ENCODE measurements around the gene FKBP7. TPM values are rescaled to one million over a fixed set of nuclear protein-coding genes. Genes with fewer than 3 reads are reported as not detected.
"Not testable (repeated sequence)": the region's sequence is repeated elsewhere in the genome, so short reads cannot be mapped to it uniquely, and the experiment has no call there.

The FKBP7 gene
- total RNA-seq, 1 experiment from 2014 or later: 4.8 TPM

DNA sequence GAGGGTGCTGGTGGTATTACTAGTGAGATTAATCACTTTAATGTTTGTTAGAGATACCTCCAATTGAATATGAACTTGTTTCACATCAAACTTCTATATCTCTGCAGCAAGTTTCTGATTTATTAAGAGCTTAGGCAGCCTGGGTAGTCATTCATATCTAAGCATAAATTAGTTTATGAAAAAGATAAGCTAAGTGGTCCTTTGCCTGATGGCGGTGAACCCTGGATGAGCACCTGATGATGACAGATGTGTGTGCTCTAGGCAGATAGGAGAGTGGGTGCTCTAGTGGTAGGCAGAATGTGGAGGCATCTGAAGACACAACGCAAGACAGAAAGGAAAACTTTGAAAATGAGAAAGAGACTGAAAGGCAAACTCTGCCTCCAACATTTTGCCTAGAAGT, 5.0 kb downstream of the FKBP7 start:
- no peak overlapping the region for H3K27ac ChIP-seq (ENCODE audit: insufficient read length, low read depth, low read length)

GRCh38 chr2:178471313-178471712, 7.1 kb downstream of the FKBP7 start:
- not testable (repeated sequence) for H3K27me3 Mint-ChIP-seq (ENCODE audit: low read depth); H3K4me1 ChIP-seq (ENCODE audit: insufficient read depth, low read length); H3T11ph ChIP-seq (ENCODE audit: low read length); H3K79me2 ChIP-seq (ENCODE audit: insufficient read depth, low read length); H3K4me3 Mint-ChIP-seq; H3K18ac ChIP-seq (ENCODE audit: insufficient read length, low read depth, low read length); H2BK120ac ChIP-seq (ENCODE audit: low read depth, low read length, poor library complexity, severe bottlenecking); H4K20me1 ChIP-seq (ENCODE audit: control insufficient read depth, insufficient read depth, insufficient read length); H3K4ac ChIP-seq (ENCODE audit: low read depth, low read length); H3K36me3 Mint-ChIP-seq (ENCODE audit: insufficient read depth in 1 of 3, low read depth in 3 of 3); H2BK5ac ChIP-seq (ENCODE audit: insufficient read length, low read length); H2BK20ac ChIP-seq (ENCODE audit: low read depth, low read length, poor library complexity, severe bottlenecking); H3K56ac ChIP-seq (ENCODE audit: insufficient read length, low read depth, low read length); H2AFZ ChIP-seq (ENCODE audit: low read length); H3K4me1 Mint-ChIP-seq; H3K27ac Mint-ChIP-seq; H3K9me3 Mint-ChIP-seq; H3K9ac ChIP-seq (ENCODE audit: extremely low read depth, insufficient read length, low read length); H2BK12ac ChIP-seq (ENCODE audit: insufficient read length, low read depth, low read length); H3K14ac ChIP-seq (ENCODE audit: insufficient read depth, low read length); H3K4me2 ChIP-seq (ENCODE audit: insufficient read depth, insufficient read length, low read length); H3K23me2 ChIP-seq (ENCODE audit: insufficient read length, low read depth, low read length, poor library complexity, severe bottlenecking); H4K8ac ChIP-seq (replicated peaks; ENCODE audit: insufficient read length, low read depth, low read length); H2BK15ac ChIP-seq (ENCODE audit: low read depth, low read length); H3K27me3 ChIP-seq (ENCODE audit: insufficient read depth, low read length); H3K79me1 ChIP-seq (ENCODE audit: insufficient read depth, low read depth, low read length, poor library complexity, severe bottlenecking); DNase-seq; H2AK5ac ChIP-seq (ENCODE audit: insufficient read length, low read length); H4K5ac ChIP-seq (ENCODE audit: insufficient read length, low read depth, low read length); H3K27ac ChIP-seq (ENCODE audit: insufficient read length, low read depth, low read length); H4K91ac ChIP-seq (ENCODE audit: insufficient read length, low read depth, low read length); H3K23ac ChIP-seq (ENCODE audit: insufficient read length, low read depth, low read length); H3K9me3 ChIP-seq (ENCODE audit: control insufficient read depth, low read depth, low read length)
- no CpG with 5 or more reads among the region's 5 CpGs for WGBS (ENCODE audit: extremely low coverage, insufficient read length, low lambda C conversion rate)

More for the DNA sequence above, 5.0 kb downstream of the FKBP7 start:
- H3K9ac ChIP-seq (ENCODE audit: extremely low read depth, insufficient read length, low read length): no peak overlapping the region
- Mint-ChIP-seq H3K4me1 (0 out of 4 replicates have a peak, but pooled peaks cover 0 to 4% of the 10 kb centered on the region in 2 experiments), H3K4me3 (no peak overlapping the region), H3K36me3 (ENCODE audit: insufficient read depth in 1 of 3, low read depth in 3 of 3) (no peaks in the 10 kb centered on the region), H3K27ac (peak overlapping the region in 1 of 3 experiments; percentile 70; a peak in 1 of 7 replicates), H3K9me3 (no peaks in the 10 kb centered on the region), H3K27me3 (ENCODE audit: low read depth) (no peaks in the 10 kb centered on the region)
- H3K18ac ChIP-seq (ENCODE audit: insufficient read length, low read depth, low read length): no peak overlapping the region
- no peak overlapping the region for H2BK15ac ChIP-seq (ENCODE audit: low read depth, low read length)
- no CpG with 5 or more reads among the region's 2 CpGs for WGBS (ENCODE audit: extremely low coverage, insufficient read length, low lambda C conversion rate)
- no peak overlapping the region for H3K23ac ChIP-seq (ENCODE audit: insufficient read length, low read depth, low read length)
- no peak overlapping the region for H4K5ac ChIP-seq (ENCODE audit: insufficient read length, low read depth, low read length)
- H3K23me2 ChIP-seq (ENCODE audit: insufficient read length, low read depth, low read length, poor library complexity, severe bottlenecking): no peaks in the 10 kb centered on the region
- H3K4ac ChIP-seq (ENCODE audit: low read depth, low read length): no peak overlapping the region
- no peaks in the 10 kb centered on the region for H3K27me3 ChIP-seq (ENCODE audit: insufficient read depth, low read length)
- H2BK12ac ChIP-seq (ENCODE audit: insufficient read length, low read depth, low read length): no peak overlapping the region
- no peaks in the 10 kb centered on the region for H3K4me1 ChIP-seq (ENCODE audit: insufficient read depth, low read length)
- H3T11ph ChIP-seq (ENCODE audit: low read length): no peak overlapping the region
- H3K9me3 ChIP-seq (ENCODE audit: control insufficient read depth, low read depth, low read length): no peaks in the 10 kb centered on the region
- no peak overlapping the region for H3K14ac ChIP-seq (ENCODE audit: insufficient read depth, low read length)
- H2BK5ac ChIP-seq (ENCODE audit: insufficient read length, low read length): no peak overlapping the region
- no peak for DNase-seq
- no peaks in the 10 kb centered on the region for H4K20me1 ChIP-seq (ENCODE audit: control insufficient read depth, insufficient read depth, insufficient read length)
- no peaks in the 10 kb centered on the region for H3K79me1 ChIP-seq (ENCODE audit: insufficient read depth, low read depth, low read length, poor library complexity, severe bottlenecking)
- no peaks in the 10 kb centered on the region for H3K79me2 ChIP-seq (ENCODE audit: insufficient read depth, low read length)
- TF ChIP-seq, protein P1, sequence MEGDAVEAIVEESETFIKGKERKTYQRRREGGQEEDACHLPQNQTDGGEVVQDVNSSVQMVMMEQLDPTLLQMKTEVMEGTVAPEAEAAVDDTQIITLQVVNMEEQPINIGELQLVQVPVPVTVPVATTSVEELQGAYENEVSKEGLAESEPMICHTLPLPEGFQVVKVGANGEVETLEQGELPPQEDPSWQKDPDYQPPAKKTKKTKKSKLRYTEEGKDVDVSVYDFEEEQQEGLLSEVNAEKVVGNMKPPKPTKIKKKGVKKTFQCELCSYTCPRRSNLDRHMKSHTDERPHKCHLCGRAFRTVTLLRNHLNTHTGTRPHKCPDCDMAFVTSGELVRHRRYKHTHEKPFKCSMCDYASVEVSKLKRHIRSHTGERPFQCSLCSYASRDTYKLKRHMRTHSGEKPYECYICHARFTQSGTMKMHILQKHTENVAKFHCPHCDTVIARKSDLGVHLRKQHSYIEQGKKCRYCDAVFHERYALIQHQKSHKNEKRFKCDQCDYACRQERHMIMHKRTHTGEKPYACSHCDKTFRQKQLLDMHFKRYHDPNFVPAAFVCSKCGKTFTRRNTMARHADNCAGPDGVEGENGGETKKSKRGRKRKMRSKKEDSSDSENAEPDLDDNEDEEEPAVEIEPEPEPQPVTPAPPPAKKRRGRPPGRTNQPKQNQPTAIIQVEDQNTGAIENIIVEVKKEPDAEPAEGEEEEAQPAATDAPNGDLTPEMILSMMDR (conservative IDR thresholded peaks at IDR 0.05): no peak
- H3K4me2 ChIP-seq (ENCODE audit: insufficient read depth, insufficient read length, low read length): no peak overlapping the region
- H2AK5ac ChIP-seq (ENCODE audit: insufficient read length, low read length): no peak overlapping the region
- no peak overlapping the region for H4K91ac ChIP-seq (ENCODE audit: insufficient read length, low read depth, low read length)
- no peak overlapping the region for H2BK120ac ChIP-seq (ENCODE audit: low read depth, low read length, poor library complexity, severe bottlenecking)
- H2BK20ac ChIP-seq (ENCODE audit: low read depth, low read length, poor library complexity, severe bottlenecking): no peak overlapping the region
- H4K8ac ChIP-seq (replicated peaks; ENCODE audit: insufficient read length, low read depth, low read length): no peak overlapping the region
- no peak overlapping the region for H2AFZ ChIP-seq (ENCODE audit: low read length)
- H3K56ac ChIP-seq (ENCODE audit: insufficient read length, low read depth, low read length): no peak overlapping the region
